ENCODE results near the gene CYB5D1.

GRCh38 chr17:7814969-7815368 is 42.8 kb upstream of the CYB5D1 start:
- TF ChIP-seq CTCF (IDR thresholded peaks at IDR 0.05; ENCODE audit: poor library complexity): no peak
- TF ChIP-seq EZH2 (IDR thresholded peaks at IDR 0.05; ENCODE audit: borderline replicate concordance): no peak
- no peak for TF ChIP-seq EZH2phosphoT487 (IDR thresholded peaks at IDR 0.05; ENCODE audit: low read depth, severe bottlenecking, unreplicated experiment)
